HepG2 (cell line): ENCODE measurements around the gene UBR4. TPM values are rescaled to one million over a fixed set of nuclear protein-coding genes. Genes with fewer than 3 reads are reported as not detected.

ENCODE experiments used
- ATAC-seq: fragments of 200-7000 bp; cut with Tn5 transposase; 3 replicates; pipeline ENCODE4 v1.9.1; 2020; ENCODE audit warnings: mild to moderate bottlenecking, moderate library complexity
- BruUV-seq: library from RNA; stranded (reverse); fragments of 400-500 nt; replicated peaks from 2 replicates; lab custom pipeline; 2021; lab: Mats Ljungman, UMichigan
- CTCF ChIA-PET: fragments of 300-600 bp; formaldehyde crosslinking; extraction: SDS; loops from one replicate; lab custom pipeline; 2021; ENCODE audit warnings: low total read pairs, inconsistent platforms, low intra/inter-chr PET ratio; lab: Yijun Ruan, JAX
- POLR2A ChIA-PET: fragments of 350-600 bp; sonication (Branson Sonifier 250); formaldehyde crosslinking; loops from one replicate; lab custom pipeline; 2020; ENCODE audit warnings: antibody characterized with exemption, inconsistent platforms; lab: Yijun Ruan, JAX
- DNase-seq: peaks from one replicate; pipeline ENCODE4 v3.0.0-alpha.2; 2015; ENCODE audit warnings: low spot score
- FAIRE-seq: peaks from 3 replicates; lab custom pipeline; 2011; peaks lifted over from hg19 to GRCh38; lab: Jason Lieb, UNC
- H2AFZ ChIP-seq: one replicate; pipeline ENCODE4 v1.6.1; 2011; ENCODE audit warnings: low read length, inconsistent platforms
- H3K27ac ChIP-seq: fragments of 300-600 bp; 3 replicates; pipeline ENCODE4 v1.8.0; 2011; ENCODE audit warnings: mixed run types, mild to moderate bottlenecking, mixed read lengths, low read length, inconsistent platforms; ENCODE audit not compliant: insufficient read depth; ENCODE audit errors: extremely low read length
- H3K27me3 ChIP-seq, 2 experiments: fragments of 200-600 bp in 1 of 2; 2 replicates in 1 of 2; 3 replicates in 1 of 2; pipeline versions ENCODE4 v1.6.0 to v1.8.0; 2011; ENCODE audit warnings: low read length in 2 of 2, mild to moderate bottlenecking in 2 of 2, moderate library complexity in 2 of 2, inconsistent platforms in 1 of 2; ENCODE audit not compliant: insufficient read depth in 2 of 2, control insufficient read depth in 1 of 2
- H3K36me3 ChIP-seq, 2 experiments: fragments of 200-600 bp in 1 of 2; replicated peaks in 1 of 2; 2 replicates in 1 of 2; 3 replicates in 1 of 2; pipeline versions ENCODE4 v1.5.1 to v1.8.0; 2011; ENCODE audit warnings: low read length in 2 of 2, inconsistent platforms in 1 of 2; ENCODE audit not compliant: insufficient read depth in 2 of 2, control insufficient read depth in 1 of 2
- H3K4me1 ChIP-seq: 2 replicates; pipeline ENCODE4 v1.5.1; 2012; ENCODE audit warnings: low read length, inconsistent platforms; ENCODE audit not compliant: insufficient read depth
- H3K4me2 ChIP-seq: 2 replicates; pipeline ENCODE4 v1.6.0; 2011; ENCODE audit warnings: low read depth, low read length, inconsistent platforms
- H3K4me3 ChIP-seq, 3 experiments: fragments of 200-600 bp in 1 of 3; sonication (generic), shearing (Covaris generic) in 1 of 3; replicated peaks in 1 of 3; 2 replicates each; pipeline ENCODE4 v1.5.1; 2011 to 2016; ENCODE audit warnings: low read length in 3 of 3, inconsistent platforms in 2 of 3, low read depth in 2 of 3, mild to moderate bottlenecking in 2 of 3, control low read depth in 1 of 3, mixed read lengths in 1 of 3; ENCODE audit not compliant: insufficient read depth in 1 of 3
- H3K79me2 ChIP-seq: one replicate; pipeline ENCODE4 v1.6.1; 2011; ENCODE audit warnings: low read length, inconsistent platforms; ENCODE audit not compliant: insufficient read depth
- H3K9ac ChIP-seq: 2 replicates; pipeline ENCODE4 v1.6.0; 2011; ENCODE audit warnings: mild to moderate bottlenecking, low read depth, low read length, inconsistent platforms; ENCODE audit not compliant: insufficient read depth
- H3K9me3 ChIP-seq: 2 replicates; pipeline ENCODE4 v1.5.1; 2012; ENCODE audit warnings: mild to moderate bottlenecking, low read length
- H4K20me1 ChIP-seq: 2 replicates; pipeline ENCODE4 v1.6.0; 2011; ENCODE audit warnings: inconsistent platforms, mild to moderate bottlenecking, low read length, moderate library complexity; ENCODE audit not compliant: insufficient read depth
- EED ChIP-seq: sonication (generic); formaldehyde crosslinking; IDR thresholded peaks from 2 replicates; pipeline ENCODE4 v1.5.0; 2020; ENCODE audit warnings: mild to moderate bottlenecking, missing genetic modification reagents
- MTA1 ChIP-seq: sonication (generic); formaldehyde crosslinking; IDR thresholded peaks from 2 replicates; pipeline ENCODE4 v1.4.0; 2020; ENCODE audit warnings: missing genetic modification reagents, mild to moderate bottlenecking, borderline replicate concordance
- ONECUT2 ChIP-seq: sonication (generic); formaldehyde crosslinking; IDR thresholded peaks from 2 replicates; pipeline ENCODE4 v1.4.0; 2020; ENCODE audit warnings: missing genetic modification reagents
- RNF2 ChIP-seq: fragments of 450-650 bp; conservative IDR thresholded peaks from 2 replicates; pipeline ENCODE4 v1.6.1; 2016; ENCODE audit warnings: low read depth
- TOE1 ChIP-seq: sonication (generic); formaldehyde crosslinking; IDR thresholded peaks from 2 replicates; pipeline ENCODE4 v1.4.0; 2020; ENCODE audit warnings: mild to moderate bottlenecking, missing genetic modification reagents
- ZNF644 ChIP-seq: IDR thresholded peaks from 2 replicates; pipeline ENCODE4 v1.6.1; 2016; ENCODE audit warnings: low read depth
- ZNF660 ChIP-seq: sonication (generic); formaldehyde crosslinking; IDR thresholded peaks from 2 replicates; pipeline ENCODE4 v1.5.1; 2020; ENCODE audit warnings: mild to moderate bottlenecking, low read depth, missing genetic modification reagents, borderline replicate concordance
- ZNF713 ChIP-seq: sonication (generic); formaldehyde crosslinking; IDR thresholded peaks from 2 replicates; pipeline ENCODE4 v1.4.0; 2020; ENCODE audit warnings: mild to moderate bottlenecking, missing genetic modification reagents
- ZNF75D ChIP-seq: sonication (generic); formaldehyde crosslinking; IDR thresholded peaks from 2 replicates; pipeline ENCODE4 v1.8.1; 2023; ENCODE audit warnings: missing genetic modification reagents, mild to moderate bottlenecking, borderline replicate concordance
- ZNF816 ChIP-seq: sonication (generic); formaldehyde crosslinking; IDR thresholded peaks from 2 replicates; pipeline ENCODE4 v1.8.0; 2022; ENCODE audit warnings: missing genetic modification reagents, mild to moderate bottlenecking, borderline replicate concordance
- ZSCAN25 ChIP-seq: sonication (generic); formaldehyde crosslinking; IDR thresholded peaks from 2 replicates; pipeline ENCODE4 v1.8.0; 2022; ENCODE audit warnings: mild to moderate bottlenecking, missing genetic modification reagents
- WGBS: methylation state at CpG from one replicate; pipeline ENCODE4 v1.1.6; 2017; ENCODE audit warnings: low lambda C conversion rate; 5-methylcytosine and 5-hydroxymethylcytosine counted together
- in situ Hi-C: cut with HindIII; loops from 2 replicates; pipeline ENCODE4 v1.10.0; 2017; ENCODE audit warnings: low pct_unique_long_range_greater_than_20kb; ENCODE audit not compliant: extremely low pct_ligation_motif_present
- intact Hi-C: fragments of 100-400 bp; cut with micrococcal nuclease; formaldehyde crosslinking; loops from one replicate; pipeline ENCODE4 v1.10.0; 2022; ENCODE audit not compliant: unreplicated experiment
- polyA plus RNA-seq, 8 experiments: library from polyadenylated mRNA; depleted of rRNA in 3 of 8; stranded (reverse) in 7 of 8; unstranded in 1 of 8; fragments of >200 nt; fragmentation: Illumina TruSeq in 4 of 8; extraction: Trizol in 4 of 8; gene quantifications; 2 replicates each; pipeline versions ENCODE4 v1.2.1 to v1.2.3, GENCODE V29; 2011 to 2016; ENCODE audit warnings: low read depth in 4 of 8, missing spikeins in 1 of 8, mixed read lengths in 1 of 8; ENCODE audit not compliant: insufficient read depth in 1 of 8
- total RNA-seq, 5 experiments: library from RNA; depleted of rRNA; stranded (reverse); fragments of >200 nt; fragmentation: Illumina TruSeq; extraction: Trizol; gene quantifications; 2 replicates each; pipeline ENCODE4 v1.2.3, GENCODE V29; 2016; ENCODE audit warnings: low read depth in 1 of 5
- TF ChIP-seq, protein P1 (sequence below): sonication (generic); formaldehyde crosslinking; IDR thresholded peaks from 2 replicates; pipeline ENCODE4 v1.5.0; 2020; ENCODE audit warnings: missing genetic modification reagents
- TF ChIP-seq, protein P2 (sequence below): sonication (generic); formaldehyde crosslinking; IDR thresholded peaks from 2 replicates; pipeline ENCODE4 v1.5.0; 2020; ENCODE audit warnings: mild to moderate bottlenecking, missing genetic modification reagents, moderate library complexity
- TF ChIP-seq, protein P3 (sequence below): sonication (generic); formaldehyde crosslinking; IDR thresholded peaks from 2 replicates; pipeline ENCODE4 v1.5.1; 2020; ENCODE audit warnings: mild to moderate bottlenecking, missing genetic modification reagents, borderline replicate concordance

Gene UBR4
- total and polyA plus RNA-seq, 2 of the 13 experiments (the other 11 are each of a cell fraction or from before 2014, with no cell fraction given) = 59.1 to 106 TPM

DNA sequence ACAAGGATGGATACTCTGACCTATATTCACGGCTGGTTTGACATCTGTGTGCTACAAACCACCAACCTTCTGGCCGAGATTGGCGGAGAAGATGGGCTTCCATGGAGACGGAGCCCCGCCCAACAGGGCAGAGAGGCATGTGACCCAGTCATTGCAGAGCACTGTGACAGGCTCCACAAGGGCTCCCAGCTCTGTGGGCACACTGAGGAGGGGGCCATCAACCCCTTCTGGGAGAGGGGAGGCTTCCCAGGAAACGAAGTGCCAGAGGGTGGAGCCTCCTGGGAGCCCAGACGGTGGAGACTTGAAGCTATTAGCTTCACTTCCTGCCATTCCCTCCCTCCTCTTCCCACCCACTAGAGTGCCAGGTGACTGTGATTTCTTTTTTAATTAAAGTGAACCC lies 182.0 kb downstream of the UBR4 start:
- no peaks in the 10 kb centered on the region for H3K79me2 ChIP-seq
- H3K4me2 ChIP-seq = no peak overlapping the region
- H4K20me1 ChIP-seq = no peaks in the 10 kb centered on the region
- peaks cover 3 to 38% of the 10 kb centered on the region in 2 experiments; a peak in 4 of 5 replicates for H3K27me3 ChIP-seq
- H3K36me3 ChIP-seq = no peaks in the 10 kb centered on the region
- no peak overlapping the region for H3K9ac ChIP-seq
- intact Hi-C loops (no loop called here), in situ Hi-C loops (no loop called here)
- no peak for ATAC-seq
- no peak overlapping the region for H3K4me3 ChIP-seq
- BruUV-seq = no TSS peak
- ChIA-PET POLR2A (no interaction called here), CTCF (no interaction called here)
- DNase-seq = no peak
- 34% methylated on average over 7 of the region's 7 CpGs for WGBS
- no peak for FAIRE-seq
- H2AFZ ChIP-seq = no peak overlapping the region
- H3K27ac ChIP-seq = no peak overlapping the region
- H3K4me1 ChIP-seq = peaks cover 11% of the 10 kb centered on the region
- no peaks in the 10 kb centered on the region for H3K9me3 ChIP-seq
- no peak for TF ChIP-seq ZNF660 (CRISPR knock-in tag)
- TF ChIP-seq MTA1 (CRISPR knock-in tag) = no peak
- TF ChIP-seq EED (CRISPR knock-in tag) = no peak
- TF ChIP-seq, protein P1, sequence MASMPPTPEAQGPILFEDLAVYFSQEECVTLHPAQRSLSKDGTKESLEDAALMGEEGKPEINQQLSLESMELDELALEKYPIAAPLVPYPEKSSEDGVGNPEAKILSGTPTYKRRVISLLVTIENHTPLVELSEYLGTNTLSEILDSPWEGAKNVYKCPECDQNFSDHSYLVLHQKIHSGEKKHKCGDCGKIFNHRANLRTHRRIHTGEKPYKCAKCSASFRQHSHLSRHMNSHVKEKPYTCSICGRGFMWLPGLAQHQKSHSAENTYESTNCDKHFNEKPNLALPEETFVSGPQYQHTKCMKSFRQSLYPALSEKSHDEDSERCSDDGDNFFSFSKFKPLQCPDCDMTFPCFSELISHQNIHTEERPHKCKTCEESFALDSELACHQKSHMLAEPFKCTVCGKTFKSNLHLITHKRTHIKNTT (CRISPR knock-in tag) = no peak
- no peak for TF ChIP-seq ZNF644
- TF ChIP-seq, protein P2, sequence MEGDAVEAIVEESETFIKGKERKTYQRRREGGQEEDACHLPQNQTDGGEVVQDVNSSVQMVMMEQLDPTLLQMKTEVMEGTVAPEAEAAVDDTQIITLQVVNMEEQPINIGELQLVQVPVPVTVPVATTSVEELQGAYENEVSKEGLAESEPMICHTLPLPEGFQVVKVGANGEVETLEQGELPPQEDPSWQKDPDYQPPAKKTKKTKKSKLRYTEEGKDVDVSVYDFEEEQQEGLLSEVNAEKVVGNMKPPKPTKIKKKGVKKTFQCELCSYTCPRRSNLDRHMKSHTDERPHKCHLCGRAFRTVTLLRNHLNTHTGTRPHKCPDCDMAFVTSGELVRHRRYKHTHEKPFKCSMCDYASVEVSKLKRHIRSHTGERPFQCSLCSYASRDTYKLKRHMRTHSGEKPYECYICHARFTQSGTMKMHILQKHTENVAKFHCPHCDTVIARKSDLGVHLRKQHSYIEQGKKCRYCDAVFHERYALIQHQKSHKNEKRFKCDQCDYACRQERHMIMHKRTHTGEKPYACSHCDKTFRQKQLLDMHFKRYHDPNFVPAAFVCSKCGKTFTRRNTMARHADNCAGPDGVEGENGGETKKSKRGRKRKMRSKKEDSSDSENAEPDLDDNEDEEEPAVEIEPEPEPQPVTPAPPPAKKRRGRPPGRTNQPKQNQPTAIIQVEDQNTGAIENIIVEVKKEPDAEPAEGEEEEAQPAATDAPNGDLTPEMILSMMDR (CRISPR knock-in tag) = no peak
- TF ChIP-seq, protein P3, sequence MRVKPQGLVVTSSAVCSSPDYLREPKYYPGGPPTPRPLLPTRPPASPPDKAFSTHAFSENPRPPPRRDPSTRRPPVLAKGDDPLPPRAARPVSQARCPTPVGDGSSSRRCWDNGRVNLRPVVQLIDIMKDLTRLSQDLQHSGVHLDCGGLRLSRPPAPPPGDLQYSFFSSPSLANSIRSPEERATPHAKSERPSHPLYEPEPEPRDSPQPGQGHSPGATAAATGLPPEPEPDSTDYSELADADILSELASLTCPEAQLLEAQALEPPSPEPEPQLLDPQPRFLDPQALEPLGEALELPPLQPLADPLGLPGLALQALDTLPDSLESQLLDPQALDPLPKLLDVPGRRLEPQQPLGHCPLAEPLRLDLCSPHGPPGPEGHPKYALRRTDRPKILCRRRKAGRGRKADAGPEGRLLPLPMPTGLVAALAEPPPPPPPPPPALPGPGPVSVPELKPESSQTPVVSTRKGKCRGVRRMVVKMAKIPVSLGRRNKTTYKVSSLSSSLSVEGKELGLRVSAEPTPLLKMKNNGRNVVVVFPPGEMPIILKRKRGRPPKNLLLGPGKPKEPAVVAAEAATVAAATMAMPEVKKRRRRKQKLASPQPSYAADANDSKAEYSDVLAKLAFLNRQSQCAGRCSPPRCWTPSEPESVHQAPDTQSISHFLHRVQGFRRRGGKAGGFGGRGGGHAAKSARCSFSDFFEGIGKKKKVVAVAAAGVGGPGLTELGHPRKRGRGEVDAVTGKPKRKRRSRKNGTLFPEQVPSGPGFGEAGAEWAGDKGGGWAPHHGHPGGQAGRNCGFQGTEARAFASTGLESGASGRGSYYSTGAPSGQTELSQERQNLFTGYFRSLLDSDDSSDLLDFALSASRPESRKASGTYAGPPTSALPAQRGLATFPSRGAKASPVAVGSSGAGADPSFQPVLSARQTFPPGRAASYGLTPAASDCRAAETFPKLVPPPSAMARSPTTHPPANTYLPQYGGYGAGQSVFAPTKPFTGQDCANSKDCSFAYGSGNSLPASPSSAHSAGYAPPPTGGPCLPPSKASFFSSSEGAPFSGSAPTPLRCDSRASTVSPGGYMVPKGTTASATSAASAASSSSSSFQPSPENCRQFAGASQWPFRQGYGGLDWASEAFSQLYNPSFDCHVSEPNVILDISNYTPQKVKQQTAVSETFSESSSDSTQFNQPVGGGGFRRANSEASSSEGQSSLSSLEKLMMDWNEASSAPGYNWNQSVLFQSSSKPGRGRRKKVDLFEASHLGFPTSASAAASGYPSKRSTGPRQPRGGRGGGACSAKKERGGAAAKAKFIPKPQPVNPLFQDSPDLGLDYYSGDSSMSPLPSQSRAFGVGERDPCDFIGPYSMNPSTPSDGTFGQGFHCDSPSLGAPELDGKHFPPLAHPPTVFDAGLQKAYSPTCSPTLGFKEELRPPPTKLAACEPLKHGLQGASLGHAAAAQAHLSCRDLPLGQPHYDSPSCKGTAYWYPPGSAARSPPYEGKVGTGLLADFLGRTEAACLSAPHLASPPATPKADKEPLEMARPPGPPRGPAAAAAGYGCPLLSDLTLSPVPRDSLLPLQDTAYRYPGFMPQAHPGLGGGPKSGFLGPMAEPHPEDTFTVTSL = no peak
- no peak for TF ChIP-seq RNF2
- TF ChIP-seq ZNF816 (CRISPR knock-in tag) = no peak
- no peak for TF ChIP-seq ONECUT2 (CRISPR knock-in tag)
- no peak for TF ChIP-seq ZSCAN25 (CRISPR knock-in tag)
- TF ChIP-seq ZNF713 (CRISPR knock-in tag) = no peak
- no peak for TF ChIP-seq TOE1 (CRISPR knock-in tag)
- TF ChIP-seq ZNF75D (CRISPR knock-in tag) = no peak
